Spleen (tissue), 11 donors: Measurements from ENCODE around the gene RNPC3. TPM values are rescaled to one million over a fixed set of nuclear protein-coding genes. Genes with fewer than 3 reads are reported as not detected.
"Not testable (repeated sequence)": the region's sequence is repeated elsewhere in the genome, so short reads cannot be mapped to it uniquely, and the experiment has no call there.

Source experiments
- DNase-seq: peaks from one replicate; pipeline ENCODE4 v3.0.0-alpha.2; 2020
- H3K27ac ChIP-seq, 8 donors: fragments of 200-600 bp; sonication (generic) in 7 of 8; 1 replicate in 4 of 8; 2 replicates in 4 of 8; pipeline versions ENCODE4 v1.5.0 to v1.8.0; 2016 to 2021; ENCODE audit warnings: inconsistent platforms in 4 of 8, mild to moderate bottlenecking in 4 of 8, moderate library complexity in 1 of 8
- H3K27me3 ChIP-seq, 7 donors: fragments of 200-600 bp; sonication (generic) in 6 of 7; replicated peaks in 1 of 7; 1 replicate in 4 of 7; 2 replicates in 3 of 7; pipeline versions ENCODE4 v1.5.0 to v1.8.0; 2016 to 2021; ENCODE audit warnings: inconsistent platforms in 3 of 7, mild to moderate bottlenecking in 1 of 7
- H3K36me3 ChIP-seq, 6 donors: fragments of 200-600 bp; sonication (generic) in 5 of 6; 1 replicate in 4 of 6; 2 replicates in 2 of 6; pipeline versions ENCODE4 v1.5.0 to v1.8.0; 2016 to 2021; ENCODE audit warnings: inconsistent platforms in 2 of 6
- H3K4me1 ChIP-seq, 6 donors: fragments of 200-600 bp; sonication (generic) in 5 of 6; 1 replicate in 3 of 6; 2 replicates in 3 of 6; pipeline versions ENCODE4 v1.5.0 to v1.8.0; 2016 to 2021; ENCODE audit warnings: inconsistent platforms in 3 of 6
- H3K4me3 ChIP-seq, 8 donors: fragments of 200-600 bp; sonication (generic) in 7 of 8; 1 replicate in 4 of 8; 2 replicates in 4 of 8; pipeline versions ENCODE4 v1.5.0 to v1.8.0; 2016 to 2021; ENCODE audit warnings: inconsistent platforms in 4 of 8, mild to moderate bottlenecking in 4 of 8, moderate library complexity in 2 of 8
- H3K9me3 ChIP-seq, 8 donors: fragments of 200-600 bp; sonication (generic) in 7 of 8; 1 replicate in 4 of 8; 2 replicates in 4 of 8; pipeline versions ENCODE4 v1.5.0 to v1.8.0; 2016 to 2021; ENCODE audit warnings: inconsistent platforms in 4 of 8
- POLR2A ChIP-seq, 3 donors: fragments of 450-650 bp; IDR thresholded peaks; one replicate each; pipeline ENCODE4 v1.5.1; 2017; ENCODE audit warnings: antibody characterized with exemption in 3 of 3, mild to moderate bottlenecking in 1 of 3
- POLR2AphosphoS5 ChIP-seq, 3 donors: sonication (generic); formaldehyde crosslinking; IDR thresholded peaks; one replicate each; pipeline ENCODE4 v1.5.1; 2017; ENCODE audit warnings: antibody characterized with exemption in 3 of 3
- WGBS, 5 donors: extraction: QIAGEN DNeasy Blood & Tissue Kit in 3 of 5; methylation state at CpG; one replicate each; pipeline versions ENCODE4 v1.1.5 to v1.1.7; 2013 to 2018; 5-methylcytosine and 5-hydroxymethylcytosine counted together
- intact Hi-C: fragments of 100-400 bp; cut with DNase I; formaldehyde crosslinking; loops from one replicate; pipeline ENCODE4 v1.15.0; 2023; ENCODE audit warnings: low total_unique reads
- polyA plus RNA-seq, 3 donors: library from polyadenylated mRNA; stranded (reverse); fragments of 200-250 nt; gene quantifications; one replicate each; pipeline ENCODE4 v1.2.1, GENCODE V29; 2013
- total RNA-seq, 7 donors: library from RNA; depleted of rRNA in 3 of 7; stranded (reverse); fragments of >200 nt in 3 of 7; fragmentation: NEBNext Ultra II Directional in 4 of 7; extraction: Animal tissue kit (Norgen Biotek cat#: 25700) in 4 of 7; gene quantifications; one replicate each; pipeline versions ENCODE4 v1.1.0 to v1.2.1, GENCODE V29; 2016 to 2021
- TF ChIP-seq, protein P1 (sequence below), 11 experiments: fragments of 200-600 bp in 7 of 11; fragments of 450-650 bp in 4 of 11; sonication (generic) in 4 of 11; IDR thresholded peaks in 8 of 11; conservative IDR thresholded peaks in 3 of 11; 1 replicate in 7 of 11; 2 replicates in 4 of 11; pipeline versions ENCODE4 v1.4.0 to v1.8.0; 2016 to 2021; ENCODE audit warnings: antibody characterized with exemption in 11 of 11, inconsistent platforms in 4 of 11, mild to moderate bottlenecking in 1 of 11
- donor health status: healthy with polysubstance abuse.
- donor health status: DM: no; HTN: no; CAD: no; lungs with moderate emphysema.
- donor health status: DM: no; HTN: no; CAD: no.
- donor health status: Bipolar disorder and iron deficiency.
- donor health status: healthy.
- donor health status: DM: no; HTN: no; CAD: no.
- donor health status: DM: yes; HTN: yes; CAD: no.

The RNPC3 gene
- total and polyA plus RNA-seq, 10 donors: 9.7 to 60.6 (median 41.1) TPM

DNA sequence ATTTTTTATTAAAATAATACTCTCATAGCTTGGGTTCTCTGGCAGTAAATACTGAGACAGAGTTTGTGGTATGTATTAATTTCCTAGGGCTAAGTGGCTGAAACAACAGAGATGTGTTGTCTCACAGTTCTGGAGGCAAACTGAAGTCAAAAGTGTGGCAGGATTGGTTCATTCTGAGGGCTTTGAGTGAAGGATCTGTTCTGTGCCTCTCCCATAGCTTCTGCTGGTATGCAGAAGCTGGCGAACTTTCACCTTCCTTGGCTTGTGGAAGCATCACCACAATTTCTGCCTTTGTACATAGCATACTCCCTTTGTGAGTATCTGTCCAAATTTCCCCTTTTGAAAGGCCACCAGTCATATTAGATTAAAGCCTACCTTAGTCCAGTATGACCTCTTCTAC, 21.0 kb downstream of the RNPC3 start:
- Histone ChIP-seq H3K4me1 (no peaks in the 10 kb centered on the region), H3K27ac (no peak overlapping the region), H3K36me3 (peaks cover 2 to 100% (median 84%) of the 10 kb centered on the region in 6 donors), H3K9me3 (no peaks in the 10 kb centered on the region), H3K27me3 (no peaks in the 10 kb centered on the region), H3K4me3 (no peak overlapping the region)
- TF ChIP-seq, protein P1, sequence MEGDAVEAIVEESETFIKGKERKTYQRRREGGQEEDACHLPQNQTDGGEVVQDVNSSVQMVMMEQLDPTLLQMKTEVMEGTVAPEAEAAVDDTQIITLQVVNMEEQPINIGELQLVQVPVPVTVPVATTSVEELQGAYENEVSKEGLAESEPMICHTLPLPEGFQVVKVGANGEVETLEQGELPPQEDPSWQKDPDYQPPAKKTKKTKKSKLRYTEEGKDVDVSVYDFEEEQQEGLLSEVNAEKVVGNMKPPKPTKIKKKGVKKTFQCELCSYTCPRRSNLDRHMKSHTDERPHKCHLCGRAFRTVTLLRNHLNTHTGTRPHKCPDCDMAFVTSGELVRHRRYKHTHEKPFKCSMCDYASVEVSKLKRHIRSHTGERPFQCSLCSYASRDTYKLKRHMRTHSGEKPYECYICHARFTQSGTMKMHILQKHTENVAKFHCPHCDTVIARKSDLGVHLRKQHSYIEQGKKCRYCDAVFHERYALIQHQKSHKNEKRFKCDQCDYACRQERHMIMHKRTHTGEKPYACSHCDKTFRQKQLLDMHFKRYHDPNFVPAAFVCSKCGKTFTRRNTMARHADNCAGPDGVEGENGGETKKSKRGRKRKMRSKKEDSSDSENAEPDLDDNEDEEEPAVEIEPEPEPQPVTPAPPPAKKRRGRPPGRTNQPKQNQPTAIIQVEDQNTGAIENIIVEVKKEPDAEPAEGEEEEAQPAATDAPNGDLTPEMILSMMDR (IDR thresholded peaks at IDR 0.05 in 8 of 11, conservative IDR thresholded peaks at IDR 0.05 in 3 of 11): no peak
- no peak for TF ChIP-seq POLR2A (IDR thresholded peaks at IDR 0.05)
- TF ChIP-seq POLR2AphosphoS5 (IDR thresholded peaks at IDR 0.05): no peak
- 91 to 100% (median 100%) methylated on average over 1 of the region's 1 CpG for WGBS, 5 donors
- intact Hi-C loops: no loop called here
- DNase-seq: no peak

DNA sequence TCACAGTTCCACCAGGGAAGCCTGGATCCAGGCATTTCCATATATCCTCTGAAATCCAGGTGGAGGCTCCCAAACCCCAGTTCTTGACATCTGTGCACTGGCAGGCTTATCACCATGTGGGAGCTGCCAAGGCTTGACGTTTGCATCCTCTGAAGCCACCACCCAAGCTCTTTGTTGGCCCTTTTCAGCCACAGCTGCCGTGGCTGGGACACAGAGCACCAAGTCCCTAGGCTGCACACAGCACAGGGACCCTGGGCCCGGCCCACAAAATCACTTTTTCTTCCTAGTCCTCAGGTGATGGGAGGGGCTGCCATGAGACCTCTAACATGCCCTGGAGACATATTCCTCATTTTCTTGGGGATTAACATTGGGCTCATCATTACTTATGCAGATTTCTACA, 22.3 kb downstream of the RNPC3 start:
- peaks cover 0 to 100% (median 88%) of the 10 kb centered on the region in 6 donors for H3K36me3 ChIP-seq
- no peaks in the 10 kb centered on the region for H3K27me3 ChIP-seq
- no peaks in the 10 kb centered on the region for H3K4me1 ChIP-seq
- no peaks in the 10 kb centered on the region for H3K9me3 ChIP-seq
- no peak overlapping the region for H3K27ac ChIP-seq
- TF ChIP-seq POLR2A (IDR thresholded peaks at IDR 0.05): no peak
- TF ChIP-seq POLR2AphosphoS5 (IDR thresholded peaks at IDR 0.05): no peak
- TF ChIP-seq, protein P1 (IDR thresholded peaks at IDR 0.05 in 8 of 11, conservative IDR thresholded peaks at IDR 0.05 in 3 of 11): no peak
- intact Hi-C loops: no loop called here
- no peak for DNase-seq
- no peak overlapping the region for H3K4me3 ChIP-seq
- WGBS, 5 donors: 93 to 98% (median 96%) methylated on average over 3 of the region's 3 CpGs

DNA sequence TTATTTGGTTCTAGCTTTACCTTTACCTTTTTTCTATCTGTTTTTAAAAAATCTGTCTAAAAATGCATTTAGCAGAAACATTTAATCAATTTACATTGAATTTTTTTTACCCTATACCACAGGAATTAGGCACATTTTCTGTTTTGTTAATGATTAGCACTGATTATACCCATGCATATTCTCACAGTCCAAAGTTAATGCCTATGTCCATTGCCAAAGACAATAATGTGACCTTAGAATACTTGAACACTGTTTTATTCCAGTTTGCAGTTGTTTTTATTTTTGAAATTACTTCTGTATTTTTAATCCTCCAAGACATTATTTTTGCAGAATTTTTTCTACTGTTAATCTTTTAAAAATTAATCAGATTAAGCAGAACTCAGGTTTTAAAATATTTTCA, 34.9 kb downstream of the RNPC3 start:
- intact Hi-C loops: no loop called here
- Histone ChIP-seq H3K4me3 (no peak overlapping the region), H3K9me3 (no peaks in the 10 kb centered on the region), H3K27ac (peak overlapping the region in 1 of 8 donors; percentile 82), H3K4me1 (peaks cover 0 to 16% (median 7%) of the 10 kb centered on the region in 6 donors), H3K27me3 (no peaks in the 10 kb centered on the region), H3K36me3 (peaks cover 0 to 26% (median 9%) of the 10 kb centered on the region in 6 donors)
- DNase-seq: no peak
- TF ChIP-seq, protein P1 (IDR thresholded peaks at IDR 0.05 in 8 of 11, conservative IDR thresholded peaks at IDR 0.05 in 3 of 11): no peak
- TF ChIP-seq POLR2A (IDR thresholded peaks at IDR 0.05): no peak
- TF ChIP-seq POLR2AphosphoS5 (IDR thresholded peaks at IDR 0.05): no peak

DNA sequence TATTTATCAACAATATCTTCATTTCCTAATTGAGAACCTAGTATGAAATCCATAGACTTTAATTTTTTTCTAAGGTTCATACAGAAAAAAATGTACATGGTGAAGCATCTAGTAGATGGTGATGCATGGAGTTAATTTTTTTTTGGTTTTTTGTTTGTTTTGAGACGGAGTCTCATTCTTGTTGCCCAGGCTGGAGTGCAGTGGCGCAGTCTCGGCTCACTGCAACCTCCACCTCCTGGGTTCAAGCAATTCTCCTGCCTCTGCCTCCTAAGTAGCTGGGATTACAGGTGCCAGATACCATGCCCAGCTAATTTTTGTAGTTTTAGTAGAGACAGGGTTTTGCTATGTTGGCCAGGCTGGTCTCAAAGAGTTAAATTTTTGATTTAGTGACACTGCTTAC, 35.6 kb downstream of the RNPC3 start:
- H3K27me3 ChIP-seq, DNase-seq, H3K4me3 ChIP-seq, H3K9me3 ChIP-seq, intact Hi-C loops: not testable (repeated sequence)
- peaks cover 0 to 19% (median 6%) of the 10 kb centered on the region in 6 donors for H3K36me3 ChIP-seq
- H3K27ac ChIP-seq: peak overlapping the region in 5 of 8 donors; percentile 62 to 82 (median 75)
- 82 to 97% (median 90%) methylated on average over 3 of the region's 3 CpGs for WGBS, 5 donors
- H3K4me1 ChIP-seq: peaks cover 0 to 16% (median 7%) of the 10 kb centered on the region in 6 donors
